Measurements from ENCODE around the gene P2RY12.

P2RY12 gene

DNA sequence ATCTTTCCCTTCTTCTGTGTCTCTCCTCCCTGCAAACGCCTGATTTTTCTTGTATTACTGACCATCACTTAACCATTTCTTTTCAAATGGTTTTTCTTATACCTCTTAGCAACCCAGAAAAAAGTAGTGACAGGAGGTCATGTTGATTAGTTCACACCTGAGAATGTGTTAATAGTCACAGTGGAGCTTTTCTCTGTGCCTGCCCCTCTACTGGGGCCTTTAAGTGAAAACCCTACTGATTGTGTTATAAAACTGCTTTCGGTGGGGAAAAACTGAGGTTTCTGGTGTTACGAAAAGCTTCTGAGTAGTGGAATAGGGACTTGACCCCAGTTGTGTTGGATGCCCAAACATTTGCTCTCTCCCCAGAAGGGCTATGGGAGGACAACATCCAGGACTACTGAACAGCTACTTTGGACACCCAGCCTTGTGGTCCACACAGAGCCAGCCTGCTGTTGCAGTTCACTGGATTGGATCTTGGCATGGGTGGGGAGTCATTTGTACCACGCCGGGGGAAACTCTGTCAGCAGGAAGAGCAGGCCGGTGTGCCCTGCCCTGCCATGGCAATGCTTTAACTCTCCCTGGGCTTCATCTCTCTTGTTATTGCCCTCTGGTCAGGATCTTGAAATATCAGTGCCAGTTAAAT, 78.3 kb downstream of the P2RY12 start:
- no peak overlapping the region for H3K4me3 ChIP-seq (ENCODE audit: low read length)
- TF ChIP-seq, protein P1, sequence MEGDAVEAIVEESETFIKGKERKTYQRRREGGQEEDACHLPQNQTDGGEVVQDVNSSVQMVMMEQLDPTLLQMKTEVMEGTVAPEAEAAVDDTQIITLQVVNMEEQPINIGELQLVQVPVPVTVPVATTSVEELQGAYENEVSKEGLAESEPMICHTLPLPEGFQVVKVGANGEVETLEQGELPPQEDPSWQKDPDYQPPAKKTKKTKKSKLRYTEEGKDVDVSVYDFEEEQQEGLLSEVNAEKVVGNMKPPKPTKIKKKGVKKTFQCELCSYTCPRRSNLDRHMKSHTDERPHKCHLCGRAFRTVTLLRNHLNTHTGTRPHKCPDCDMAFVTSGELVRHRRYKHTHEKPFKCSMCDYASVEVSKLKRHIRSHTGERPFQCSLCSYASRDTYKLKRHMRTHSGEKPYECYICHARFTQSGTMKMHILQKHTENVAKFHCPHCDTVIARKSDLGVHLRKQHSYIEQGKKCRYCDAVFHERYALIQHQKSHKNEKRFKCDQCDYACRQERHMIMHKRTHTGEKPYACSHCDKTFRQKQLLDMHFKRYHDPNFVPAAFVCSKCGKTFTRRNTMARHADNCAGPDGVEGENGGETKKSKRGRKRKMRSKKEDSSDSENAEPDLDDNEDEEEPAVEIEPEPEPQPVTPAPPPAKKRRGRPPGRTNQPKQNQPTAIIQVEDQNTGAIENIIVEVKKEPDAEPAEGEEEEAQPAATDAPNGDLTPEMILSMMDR (conservative IDR thresholded peaks at IDR 0.05; ENCODE audit: low read depth, low read length), result no peak
- DNase-seq (ENCODE audit: low read depth), result no peak

DNA sequence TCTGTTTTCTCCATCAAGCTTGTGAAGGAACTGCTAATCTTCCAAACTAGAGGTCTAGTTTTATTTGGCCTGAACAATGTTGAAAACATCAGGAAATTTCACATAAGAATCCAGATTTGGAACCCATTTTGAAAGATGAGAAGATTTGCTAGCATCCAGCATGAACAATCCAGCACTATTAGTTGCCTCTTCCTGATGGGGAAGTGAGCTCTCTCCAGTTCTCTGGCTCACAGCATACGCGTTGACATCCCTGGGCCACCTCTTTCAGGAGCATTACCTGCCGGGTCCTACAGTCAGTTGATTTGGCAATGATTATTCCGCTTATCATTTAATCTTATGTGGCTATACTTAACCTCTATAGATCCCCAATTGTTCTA, 78.8 kb downstream of the P2RY12 start:
- TF ChIP-seq, protein P1 (conservative IDR thresholded peaks at IDR 0.05; ENCODE audit: low read depth, low read length), result no peak
- DNase-seq (ENCODE audit: low read depth), result no peak
- H3K4me3 ChIP-seq (ENCODE audit: low read length), result no peak overlapping the region

DNA sequence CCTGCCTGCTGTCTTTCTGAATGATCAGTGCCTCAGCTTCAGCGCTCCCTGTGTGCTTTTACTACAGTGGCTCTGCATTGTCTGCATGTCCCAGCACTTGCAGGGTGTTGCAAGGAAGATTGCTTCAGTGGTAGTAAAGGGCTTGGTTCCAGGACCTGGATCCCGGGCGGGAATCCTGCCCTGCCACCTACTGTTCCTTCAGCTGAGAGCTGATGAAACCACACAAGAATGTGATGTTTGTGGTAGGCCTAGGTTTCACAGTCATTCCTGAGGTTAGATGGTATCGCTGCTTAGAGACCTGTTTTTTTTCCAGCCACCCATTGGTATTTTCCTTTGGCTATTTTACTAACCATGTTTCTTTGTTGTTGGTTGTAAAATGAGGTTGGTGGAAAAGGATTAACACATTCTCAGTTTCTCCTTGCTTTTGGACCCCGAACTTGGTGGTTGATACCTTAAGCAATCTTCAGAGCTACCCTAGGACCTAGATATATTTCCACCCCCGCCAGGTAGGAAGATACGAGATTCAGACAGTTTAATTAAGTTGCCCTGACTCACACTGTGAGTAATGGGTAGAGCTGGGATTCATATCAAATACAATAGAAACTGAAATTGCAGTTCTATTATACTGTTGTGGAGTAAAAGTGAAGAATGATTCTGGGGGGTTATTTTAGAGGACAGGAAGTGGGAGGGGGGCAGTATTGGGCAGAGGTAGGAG, 79.3 kb downstream of the P2RY12 start:
- TF ChIP-seq, protein P1 (conservative IDR thresholded peaks at IDR 0.05; ENCODE audit: low read depth, low read length), result peak; percentile 39
- peak; percentile 96 for DNase-seq (ENCODE audit: low read depth)
- peak overlapping the region; percentile 22 for H3K4me3 ChIP-seq (ENCODE audit: low read length)

DNA sequence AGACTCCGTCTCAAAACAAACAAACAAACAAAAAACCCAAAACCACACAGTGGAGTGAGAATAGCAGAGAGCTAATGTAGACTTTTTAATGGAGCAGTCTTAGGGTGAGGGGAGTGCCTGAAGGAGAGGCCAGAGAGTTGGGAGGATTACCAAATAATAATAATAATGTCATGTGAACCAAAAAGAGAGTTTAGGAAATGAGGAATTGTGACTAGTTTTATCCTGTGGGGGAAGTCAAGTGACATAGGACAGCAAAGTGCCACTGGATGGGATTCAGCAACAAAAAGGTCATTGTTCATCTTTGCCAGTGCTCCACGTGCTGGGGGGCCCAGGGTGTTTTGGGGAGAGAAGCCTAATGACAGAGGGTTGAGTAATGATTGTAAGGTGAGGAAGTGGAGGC, 80.8 kb downstream of the P2RY12 start:
- H3K4me3 ChIP-seq (ENCODE audit: low read length), result no peak overlapping the region
- DNase-seq (ENCODE audit: low read depth), result no peak
- TF ChIP-seq, protein P1 (conservative IDR thresholded peaks at IDR 0.05; ENCODE audit: low read depth, low read length), result no peak

DNA sequence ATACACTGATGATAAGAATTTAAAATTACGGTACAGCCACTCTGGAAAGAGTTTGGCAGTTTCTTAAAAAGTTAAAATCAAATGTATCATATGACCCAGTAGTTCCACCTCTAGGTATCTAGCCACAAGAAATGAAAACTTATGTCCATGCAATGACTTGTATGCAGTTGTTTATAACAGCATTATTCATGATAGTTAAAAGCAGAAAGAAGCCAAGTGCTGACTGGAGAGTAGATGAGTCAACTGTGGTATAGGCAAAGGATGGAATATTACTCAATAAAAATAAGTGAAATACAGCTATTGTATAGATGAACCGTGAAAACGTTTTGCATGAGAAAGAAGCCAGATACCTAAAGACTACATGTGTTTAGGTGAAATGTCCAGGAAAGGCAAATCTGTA, 82.8 kb downstream of the P2RY12 start:
- TF ChIP-seq, protein P1 (conservative IDR thresholded peaks at IDR 0.05; ENCODE audit: low read depth, low read length), result no peak

DNA sequence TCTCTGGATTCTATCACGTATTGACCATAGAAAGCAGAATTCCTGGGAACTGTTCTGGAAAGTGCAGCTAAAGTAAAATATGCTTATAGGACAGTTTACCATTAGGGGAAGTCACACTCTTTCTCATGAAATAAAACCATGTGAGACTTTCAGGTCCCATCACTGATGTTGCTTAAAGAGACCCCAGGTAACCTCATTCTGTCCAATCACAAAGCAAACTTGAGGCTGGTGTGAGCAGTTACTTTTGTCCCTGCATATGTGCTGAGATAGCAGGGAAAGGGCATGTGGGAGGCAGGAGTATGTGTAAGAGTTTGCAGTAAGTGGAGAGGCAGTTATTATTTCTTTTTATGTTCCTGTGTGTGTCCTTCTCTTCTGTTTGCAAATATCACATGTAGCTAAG, 84.0 kb downstream of the P2RY12 start:
- no peak for DNase-seq (ENCODE audit: low read depth)
- TF ChIP-seq, protein P1 (conservative IDR thresholded peaks at IDR 0.05; ENCODE audit: low read depth, low read length), result no peak

More for the DNA sequence above, 82.8 kb downstream of the P2RY12 start:
- no peak overlapping the region for H3K4me3 ChIP-seq (ENCODE audit: low read length)
- no peak for DNase-seq (ENCODE audit: low read depth)

DNA sequence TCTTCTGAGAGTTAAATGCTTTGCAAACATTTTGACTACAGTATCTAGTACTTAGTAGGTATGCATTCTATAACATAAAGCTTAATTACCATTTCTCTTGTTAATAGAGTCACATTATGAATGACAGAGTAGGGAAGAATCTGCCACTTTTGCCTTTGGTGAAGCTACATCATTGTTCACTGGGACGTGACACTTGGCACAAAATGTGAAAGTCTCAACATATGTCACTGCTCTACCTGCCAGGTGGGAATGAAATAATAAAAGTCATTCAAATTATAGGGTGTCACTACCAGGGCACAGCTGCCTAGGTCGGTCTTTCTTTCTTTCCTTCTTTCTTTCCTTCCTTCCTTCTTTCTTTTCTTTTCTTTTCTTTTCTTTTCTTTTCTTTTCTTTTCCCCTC, 85.5 kb downstream of the P2RY12 start:
- no peak overlapping the region for H3K4me3 ChIP-seq (ENCODE audit: low read length)
- no peak for DNase-seq (ENCODE audit: low read depth)
- TF ChIP-seq, protein P1 (conservative IDR thresholded peaks at IDR 0.05; ENCODE audit: low read depth, low read length), result no peak

More for the DNA sequence above, 84.0 kb downstream of the P2RY12 start:
- H3K4me3 ChIP-seq (ENCODE audit: low read length), result no peak overlapping the region

All from retinal pigment epithelial cell (primary cell).